C4-2B (cell line): ENCODE measurements around the gene BAIAP3.

Experiments
- ZFX ChIP-seq: fragments of 450-650 bp; IDR thresholded peaks from 2 replicates; pipeline ENCODE4 v1.6.1; 2017
- TF ChIP-seq, protein P1 (sequence below): fragments of 450-650 bp; conservative IDR thresholded peaks from 2 replicates; pipeline ENCODE4 v1.5.1; 2017; ENCODE audit warnings: mild to moderate bottlenecking

GRCh38 chr16:1291576-1291974 lies 41.9 kb upstream of the BAIAP3 start:
- TF ChIP-seq, protein P1, sequence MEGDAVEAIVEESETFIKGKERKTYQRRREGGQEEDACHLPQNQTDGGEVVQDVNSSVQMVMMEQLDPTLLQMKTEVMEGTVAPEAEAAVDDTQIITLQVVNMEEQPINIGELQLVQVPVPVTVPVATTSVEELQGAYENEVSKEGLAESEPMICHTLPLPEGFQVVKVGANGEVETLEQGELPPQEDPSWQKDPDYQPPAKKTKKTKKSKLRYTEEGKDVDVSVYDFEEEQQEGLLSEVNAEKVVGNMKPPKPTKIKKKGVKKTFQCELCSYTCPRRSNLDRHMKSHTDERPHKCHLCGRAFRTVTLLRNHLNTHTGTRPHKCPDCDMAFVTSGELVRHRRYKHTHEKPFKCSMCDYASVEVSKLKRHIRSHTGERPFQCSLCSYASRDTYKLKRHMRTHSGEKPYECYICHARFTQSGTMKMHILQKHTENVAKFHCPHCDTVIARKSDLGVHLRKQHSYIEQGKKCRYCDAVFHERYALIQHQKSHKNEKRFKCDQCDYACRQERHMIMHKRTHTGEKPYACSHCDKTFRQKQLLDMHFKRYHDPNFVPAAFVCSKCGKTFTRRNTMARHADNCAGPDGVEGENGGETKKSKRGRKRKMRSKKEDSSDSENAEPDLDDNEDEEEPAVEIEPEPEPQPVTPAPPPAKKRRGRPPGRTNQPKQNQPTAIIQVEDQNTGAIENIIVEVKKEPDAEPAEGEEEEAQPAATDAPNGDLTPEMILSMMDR = no peak
- no peak for TF ChIP-seq ZFX
